IMR-90 (cell line): ENCODE results near the gene MGAT4A. TPM values are rescaled to one million over a fixed set of nuclear protein-coding genes. Genes with fewer than 3 reads are reported as not detected.

Experiments used
- ATAC-seq: fragments of 200-7000 bp; cut with Tn5 transposase; 2 replicates; pipeline ENCODE4 v1.9.1; 2020; ENCODE audit warnings: low read depth, mild to moderate bottlenecking, moderate library complexity
- BruUV-seq: library from RNA; stranded (reverse); fragments of 400-500 nt; replicated peaks from 2 replicates; lab custom pipeline; 2021; lab: Mats Ljungman, UMichigan
- CTCF ChIA-PET: fragments of 300-600 bp; formaldehyde crosslinking; extraction: SDS; loops from one replicate; lab custom pipeline; 2021; ENCODE audit warnings: antibody characterized with exemption; lab: Yijun Ruan, JAX
- POLR2A ChIA-PET: fragments of 300-600 bp; sonication (Branson Sonifier 250); formaldehyde crosslinking; loops from one replicate; lab custom pipeline; 2022; ENCODE audit warnings: antibody characterized with exemption; ENCODE audit not compliant: unreplicated experiment; lab: Charles Lee
- DNase-seq: peaks from one replicate; pipeline ENCODE4 v3.0.0; 2013
- H2AFZ ChIP-seq: replicated peaks from 2 replicates; pipeline ENCODE3; 2013; ENCODE audit warnings: low read length, mild to moderate bottlenecking; ENCODE audit not compliant: poor library complexity
- H2AK5ac ChIP-seq: 2 replicates; pipeline ENCODE4 v1.6.1; 2013; ENCODE audit warnings: low read depth, low read length, inconsistent platforms
- H2AK9ac ChIP-seq: replicated peaks from 2 replicates; pipeline ENCODE3; 2013; ENCODE audit warnings: mild to moderate bottlenecking, low read depth, low read length, moderate library complexity; ENCODE audit not compliant: poor library complexity
- H2BK120ac ChIP-seq: 2 replicates; pipeline ENCODE4 v1.6.1; 2013; ENCODE audit warnings: low read depth, low read length, inconsistent platforms
- H2BK15ac ChIP-seq: 3 replicates; pipeline ENCODE4 v1.6.1; 2013; ENCODE audit warnings: low read depth, low read length, inconsistent platforms
- H2BK20ac ChIP-seq: 2 replicates; pipeline ENCODE4 v1.6.1; 2013; ENCODE audit warnings: low read depth, mild to moderate bottlenecking, inconsistent platforms, low read length, moderate library complexity
- H2BK5ac ChIP-seq: 2 replicates; pipeline ENCODE4 v1.6.1; 2013; ENCODE audit warnings: mild to moderate bottlenecking, low read depth, low read length, inconsistent platforms; ENCODE audit not compliant: poor library complexity, severe bottlenecking
- H3K14ac ChIP-seq: replicated peaks from 2 replicates; pipeline ENCODE4 v1.6.1; 2013; ENCODE audit warnings: low read depth, low read length, inconsistent platforms
- H3K18ac ChIP-seq: 2 replicates; pipeline ENCODE4 v1.6.1; 2013; ENCODE audit warnings: low read depth, low read length, control low read depth
- H3K23ac ChIP-seq: 2 replicates; pipeline ENCODE4 v1.6.1; 2013; ENCODE audit warnings: low read depth, low read length, inconsistent platforms
- H3K27ac ChIP-seq: 2 replicates; pipeline ENCODE4 v1.5.1; 2013; ENCODE audit warnings: mild to moderate bottlenecking, control low read depth, low read length; ENCODE audit not compliant: insufficient read depth
- H3K27me3 ChIP-seq: 2 replicates; pipeline ENCODE4 v1.6.1; 2013; ENCODE audit warnings: low read length; ENCODE audit not compliant: control insufficient read depth, insufficient read depth
- H3K36me3 ChIP-seq: 2 replicates; pipeline ENCODE4 v1.6.1; 2013; ENCODE audit warnings: low read length, mixed read lengths; ENCODE audit not compliant: control insufficient read depth, insufficient read depth
- H3K4ac ChIP-seq: 2 replicates; pipeline ENCODE4 v1.6.1; 2013; ENCODE audit warnings: low read depth, low read length, inconsistent platforms
- H3K4me1 ChIP-seq: 2 replicates; pipeline ENCODE4 v1.6.1; 2013; ENCODE audit warnings: low read length, mixed read lengths; ENCODE audit not compliant: control insufficient read depth, insufficient read depth
- H3K4me2 ChIP-seq: 2 replicates; pipeline ENCODE4 v1.6.1; 2013; ENCODE audit warnings: low read depth, mild to moderate bottlenecking, control low read depth, low read length, moderate library complexity
- H3K4me3 ChIP-seq: 2 replicates; pipeline ENCODE4 v1.5.1; 2013; ENCODE audit warnings: low read depth, mild to moderate bottlenecking, control low read depth, low read length, moderate library complexity; ENCODE audit not compliant: insufficient read depth
- H3K56ac ChIP-seq: 2 replicates; pipeline ENCODE4 v1.6.1; 2013; ENCODE audit warnings: low read length, inconsistent platforms; ENCODE audit not compliant: insufficient read depth; ENCODE audit errors: extremely low read depth
- H3K79me1 ChIP-seq, 2 experiments: 2 replicates each; pipeline ENCODE4 v1.6.1; 2013; ENCODE audit warnings: low read length in 2 of 2, inconsistent platforms in 1 of 2, low read depth in 1 of 2
- H3K9ac ChIP-seq: 2 replicates; pipeline ENCODE4 v1.6.1; 2013; ENCODE audit warnings: low read depth, low read length, control low read depth
- H3K9me1 ChIP-seq: 2 replicates; pipeline ENCODE4 v1.6.1; 2013; ENCODE audit warnings: low read length, inconsistent platforms; ENCODE audit not compliant: insufficient read depth
- H3K9me3 ChIP-seq: 2 replicates; pipeline ENCODE4 v1.6.1; 2013; ENCODE audit warnings: low read length; ENCODE audit not compliant: control insufficient read depth, insufficient read depth
- H4K20me1 ChIP-seq: 2 replicates; pipeline ENCODE4 v1.6.1; 2013; ENCODE audit warnings: low read length, inconsistent platforms; ENCODE audit not compliant: insufficient read depth
- H4K5ac ChIP-seq: 2 replicates; pipeline ENCODE4 v1.6.1; 2013; ENCODE audit warnings: mild to moderate bottlenecking, low read depth, low read length, control low read depth
- H4K8ac ChIP-seq, 2 experiments: 2 replicates each; pipeline ENCODE4 v1.6.1; 2013; ENCODE audit warnings: low read depth in 2 of 2, low read length in 2 of 2, control low read depth in 1 of 2, inconsistent platforms in 1 of 2
- H4K91ac ChIP-seq: 2 replicates; pipeline ENCODE4 v1.6.1; 2013; ENCODE audit warnings: low read depth, low read length, inconsistent platforms; ENCODE audit not compliant: insufficient read depth
- CEBPB ChIP-seq: IDR thresholded peaks from 2 replicates; pipeline ENCODE4 v1.6.1; 2012; ENCODE audit warnings: low read depth, low read length, improper control_type of control experiment
- CTCF ChIP-seq: conservative IDR thresholded peaks from 2 replicates; pipeline ENCODE4 v1.5.1; 2012; ENCODE audit warnings: mild to moderate bottlenecking, low read depth, low read length, improper control_type of control experiment
- ELK1 ChIP-seq: fragments of 150-350 bp; IDR thresholded peaks from 2 replicates; pipeline ENCODE4 v1.6.1; 2016; ENCODE audit warnings: low read depth, mild to moderate bottlenecking, low read length, moderate library complexity, borderline replicate concordance
- FOS ChIP-seq: fragments of 150-350 bp; IDR thresholded peaks from 2 replicates; pipeline ENCODE4 v1.6.1; 2016; ENCODE audit warnings: low read depth, low read length
- MAZ ChIP-seq: IDR thresholded peaks from 2 replicates; pipeline ENCODE4 v1.6.1; 2012; ENCODE audit warnings: low read depth, mild to moderate bottlenecking, low read length, improper control_type of control experiment, moderate library complexity, borderline replicate concordance
- MXI1 ChIP-seq: IDR thresholded peaks from 2 replicates; pipeline ENCODE4 v1.6.1; 2012; ENCODE audit warnings: low read depth, mild to moderate bottlenecking, low read length, moderate library complexity, borderline replicate concordance
- NFE2L2 ChIP-seq: fragments of 150-350 bp; IDR thresholded peaks from 2 replicates; pipeline ENCODE4 v1.6.1; 2016; ENCODE audit warnings: low read depth, mild to moderate bottlenecking, low read length
- RFX5 ChIP-seq: IDR thresholded peaks from 2 replicates; pipeline ENCODE4 v1.8.0; 2012; ENCODE audit warnings: low read depth, mild to moderate bottlenecking, low read length, moderate library complexity
- USF2 ChIP-seq: fragments of 150-350 bp; IDR thresholded peaks from 2 replicates; pipeline ENCODE4 v1.6.1; 2017; ENCODE audit warnings: mild to moderate bottlenecking, antibody characterized with exemption, low read length, low read depth
- dilution Hi-C: fragments of 300-500 bp; cut with HindIII; formaldehyde crosslinking; loops from one replicate; pipeline ENCODE4 v1.14.3; 2018; ENCODE audit warnings: low sequenced_read_pairs; ENCODE audit not compliant: unreplicated experiment
- in situ Hi-C: fragments of 300-500 bp; cut with MboI; formaldehyde crosslinking; loops from 3 replicates; pipeline ENCODE4 v1.14.3; 2019; ENCODE audit warnings: low sequenced_read_pairs, inconsistent platforms, mixed read lengths
- intact Hi-C: fragments of 100-400 bp; cut with micrococcal nuclease; formaldehyde crosslinking; loops from 2 replicates; pipeline ENCODE4 v1.10.0; 2022
- polyA plus RNA-seq, 3 experiments: library from polyadenylated mRNA; depleted of rRNA; stranded (reverse); fragments of >200 nt; gene quantifications; 2 replicates each; pipeline ENCODE4 v1.2.3, GENCODE V29; 2012; ENCODE audit warnings: low replicate concordance in 1 of 3
- total RNA-seq: library from RNA; depleted of rRNA; stranded (reverse); fragments of >200 nt; gene quantifications from 2 replicates; pipeline ENCODE4 v1.2.3, GENCODE V29; 2012

MGAT4A gene
- total and polyA plus RNA-seq, 2 of the 4 experiments (the other 2 are of a cell fraction) = under 0.01 TPM; not detected in 1

- H4K5ac ChIP-seq = no peak overlapping the region
- no peak overlapping the region for H2BK5ac ChIP-seq
- no peaks in the 10 kb centered on the region for H3K79me1 ChIP-seq
- ChIA-PET POLR2A (no interaction called here), CTCF (interaction anchor here (0.6 kb wide), 1 partner anchor 43 kb away, joined by 3 read pairs; no protein-coding TSS in a partner anchor)
- no peak overlapping the region for H3K9ac ChIP-seq
- H3K4ac ChIP-seq = no peak overlapping the region
- no peak overlapping the region for H4K8ac ChIP-seq
- H2AK5ac ChIP-seq = no peak overlapping the region
- H3K18ac ChIP-seq = no peak overlapping the region
- no peak overlapping the region for H3K14ac ChIP-seq
- no peak overlapping the region for H2BK120ac ChIP-seq
- H3K4me3 ChIP-seq = no peak overlapping the region
- DNase-seq = no peak
- no peak overlapping the region for H3K4me2 ChIP-seq
- H3K56ac ChIP-seq = no peak overlapping the region
- intact Hi-C loops (no loop called here), in situ Hi-C loops (no loop called here), dilution Hi-C loops (no loop called here)
- no peak overlapping the region for H2BK20ac ChIP-seq
- peaks cover 8% of the 10 kb centered on the region for H3K27me3 ChIP-seq
- ATAC-seq = no peak
- no peaks in the 10 kb centered on the region for H3K9me1 ChIP-seq
- no peak overlapping the region for H2BK15ac ChIP-seq
- no peak overlapping the region for H2AK9ac ChIP-seq
- BruUV-seq = no TSS peak
- no peak overlapping the region for H4K91ac ChIP-seq
- H3K36me3 ChIP-seq = no peaks in the 10 kb centered on the region
- H3K9me3 ChIP-seq = no peaks in the 10 kb centered on the region
- H2AFZ ChIP-seq = no peak overlapping the region
- no peak overlapping the region for H3K23ac ChIP-seq
- H4K20me1 ChIP-seq = no peaks in the 10 kb centered on the region
- TF ChIP-seq CTCF (no peak), ELK1 (no peak), FOS (no peak), MAZ (no peak), USF2 (no peak), MXI1 (no peak), NFE2L2 (no peak), CEBPB (no peak), RFX5 (no peak)
- H3K4me1 ChIP-seq = no peaks in the 10 kb centered on the region
- H3K27ac ChIP-seq = no peak overlapping the region
These were observed 21.4 kb downstream of the MGAT4A start for GRCh38 chr2:98709535-98709934.
